Pancreas (tissue), 10 donors: Measurements from ENCODE around the gene WDR7. TPM values are rescaled to one million over a fixed set of nuclear protein-coding genes. Genes with fewer than 3 reads are reported as not detected.
A peak's percentile ranks its signal among the peaks of the same experiment; 100 is the strongest.

Experiments used
- ATAC-seq, 4 donors: fragments of 200-7000 bp; cut with Tn5 transposase; one replicate each; pipeline versions ENCODE4 v1.8.0 to v1.9.1; 2020; ENCODE audit warnings: mild to moderate bottlenecking in 4 of 4, moderate library complexity in 4 of 4
- DNase-seq, 6 donors: peaks; one replicate each; pipeline ENCODE4 v3.0.0-alpha.2; 2020
- FAIRE-seq: peaks from 2 replicates; lab custom pipeline; 2012; peaks lifted over from hg19 to GRCh38; lab: Jason Lieb, UNC
- H3K27ac ChIP-seq, 4 donors: fragments of 200-600 bp; sonication (generic); 1 replicate in 3 of 4; 2 replicates in 1 of 4; pipeline versions ENCODE4 v1.5.0 to v1.8.0; 2020
- H3K27me3 ChIP-seq, 4 donors: fragments of 200-600 bp; one replicate each; pipeline ENCODE4 v1.8.0; 2021
- H3K36me3 ChIP-seq, 3 donors: fragments of 200-600 bp; sonication (generic) in 1 of 3; one replicate each; pipeline versions ENCODE4 v1.5.0 to v1.8.0; 2020 to 2021
- H3K4me1 ChIP-seq, 3 donors: fragments of 200-600 bp; one replicate each; pipeline ENCODE4 v1.8.0; 2021
- H3K4me3 ChIP-seq, 4 donors: fragments of 200-600 bp; sonication (generic) in 2 of 4; one replicate each; pipeline versions ENCODE4 v1.5.0 to v1.8.0; 2020 to 2021
- H3K9me3 ChIP-seq, 4 donors: fragments of 200-600 bp; one replicate each; pipeline ENCODE4 v1.8.0; 2021
- CTCF ChIP-seq, 4 donors: fragments of 200-600 bp; sonication (generic) in 3 of 4; IDR thresholded peaks; one replicate each; pipeline versions ENCODE4 v1.5.0 to v1.8.0; 2021; ENCODE audit warnings: antibody characterized with exemption in 4 of 4
- WGBS, 2 donors: extraction: QIAGEN DNeasy Blood & Tissue Kit; methylation state at CpG; one replicate each; pipeline ENCODE4 v1.1.7; 2013; 5-methylcytosine and 5-hydroxymethylcytosine counted together
- intact Hi-C, 3 donors: fragments of 100-400 bp; cut with DNase I; formaldehyde crosslinking; loops; one replicate each; pipeline versions ENCODE4 v1.11.1 to v1.14.2; 2022
- polyA plus RNA-seq, 2 donors: library from polyadenylated mRNA; stranded (reverse); fragments of 200-250 nt; gene quantifications; one replicate each; pipeline ENCODE4 v1.2.3, GENCODE V29; 2013
- total RNA-seq, 6 donors: library from RNA; stranded (reverse); fragmentation: NEBNext Ultra II Directional in 4 of 6; extraction: Animal tissue kit (Norgen Biotek cat#: 25700) in 4 of 6; gene quantifications; one replicate each; pipeline versions ENCODE4 v1.2.1 to v1.2.4, GENCODE V29; 2021 to 2023
- donor health status: healthy with polysubstance abuse.
- donor health status: DM: no; HTN: no; CAD: no; lungs with moderate emphysema.
- donor health status: DM: no; HTN: no; CAD: no.
- donor health status: control.
- donor health status: control.
- donor health status: Bipolar disorder and iron deficiency.
- donor health status: DM: yes; HTN: yes; CAD: no.
- donor health status: DM: no; HTN: no; CAD: no.
- donor health status: DM: no; HTN: no; CAD: no.
- donor health status: DM: yes; HTN: yes; CAD: no.

Gene WDR7
- total and polyA plus RNA-seq, 8 donors, result 2.5 to 14.4 (median 10.3) TPM

GRCh38 chr18:56873441-56874140 is 222.4 kb downstream of the WDR7 start:
- FAIRE-seq, result no peak
- intact Hi-C loops, result no loop called here
- TF ChIP-seq CTCF (IDR thresholded peaks at IDR 0.05), result no peak
- no peak for ATAC-seq
- H3K4me3 ChIP-seq, result no peak overlapping the region
- peak in 1 of 6 donors; percentile 27 for DNase-seq
- H3K27ac ChIP-seq, result no peak overlapping the region
- H3K36me3 ChIP-seq, result no peaks in the 10 kb centered on the region
- peaks cover 0 to 6% (median 0%) of the 10 kb centered on the region in 3 donors for H3K4me1 ChIP-seq
- H3K27me3 ChIP-seq, result peaks cover 0 to 3% (median 0%) of the 10 kb centered on the region in 4 donors
- H3K9me3 ChIP-seq, result no peaks in the 10 kb centered on the region
- WGBS, 2 donors, result 87 to 89% methylated on average over 6 of the region's 6 CpGs

- H3K9me3 ChIP-seq, result no peaks in the 10 kb centered on the region
- no peak overlapping the region for H3K4me3 ChIP-seq
- TF ChIP-seq CTCF (IDR thresholded peaks at IDR 0.05), result no peak
- H3K4me1 ChIP-seq, result no peaks in the 10 kb centered on the region
- no peaks in the 10 kb centered on the region for H3K36me3 ChIP-seq
- no peak for DNase-seq
- WGBS, 2 donors, result 98% methylated on average over 4 of the region's 4 CpGs
- no peak for ATAC-seq
- no peak for FAIRE-seq
- H3K27ac ChIP-seq, result no peak overlapping the region
- intact Hi-C loops, result no loop called here
- H3K27me3 ChIP-seq, result no peaks in the 10 kb centered on the region
These were observed 227.6 kb downstream of the WDR7 start for GRCh38 chr18:56878711-56879110.

GRCh38 chr18:56884511-56884910 is 233.4 kb downstream of the WDR7 start:
- FAIRE-seq, result no peak

GRCh38 chr18:56888978-56889377 is 237.8 kb downstream of the WDR7 start:
- 77 to 95% methylated on average over 1 of the region's 1 CpG for WGBS, 2 donors
- intact Hi-C loops, result no loop called here
- FAIRE-seq, result no peak

More at GRCh38 chr18:56884511-56884910, 233.4 kb downstream of the WDR7 start:
- Histone ChIP-seq H3K36me3 (no peaks in the 10 kb centered on the region), H3K4me1 (no peaks in the 10 kb centered on the region), H3K9me3 (no peaks in the 10 kb centered on the region), H3K4me3 (no peak overlapping the region), H3K27ac (no peak overlapping the region), H3K27me3 (no peaks in the 10 kb centered on the region)
- no peak for DNase-seq
- intact Hi-C loops, result no loop called here
- ATAC-seq, result no peak
- TF ChIP-seq CTCF (IDR thresholded peaks at IDR 0.05), result no peak
- 98 to 100% methylated on average over 1 of the region's 1 CpG for WGBS, 2 donors

More at GRCh38 chr18:56888978-56889377, 237.8 kb downstream of the WDR7 start:
- H3K9me3 ChIP-seq, result no peaks in the 10 kb centered on the region
- H3K36me3 ChIP-seq, result no peaks in the 10 kb centered on the region
- no peaks in the 10 kb centered on the region for H3K27me3 ChIP-seq
- no peak for ATAC-seq
- no peak for DNase-seq
- no peak for TF ChIP-seq CTCF (IDR thresholded peaks at IDR 0.05)
- H3K27ac ChIP-seq, result no peak overlapping the region
- H3K4me1 ChIP-seq, result no peaks in the 10 kb centered on the region
- no peak overlapping the region for H3K4me3 ChIP-seq
